HG02943 (cell line): ENCODE measurements around the gene OSBPL1A.

Experiments
- ATAC-seq: cut with Tn5 transposase; IDR thresholded peaks from one replicate; pipeline ENCODE4 v1.9.1; 2021; ENCODE audit warnings: mild to moderate bottlenecking, low read depth, moderate library complexity; ENCODE audit not compliant: unreplicated experiment

The OSBPL1A gene

DNA sequence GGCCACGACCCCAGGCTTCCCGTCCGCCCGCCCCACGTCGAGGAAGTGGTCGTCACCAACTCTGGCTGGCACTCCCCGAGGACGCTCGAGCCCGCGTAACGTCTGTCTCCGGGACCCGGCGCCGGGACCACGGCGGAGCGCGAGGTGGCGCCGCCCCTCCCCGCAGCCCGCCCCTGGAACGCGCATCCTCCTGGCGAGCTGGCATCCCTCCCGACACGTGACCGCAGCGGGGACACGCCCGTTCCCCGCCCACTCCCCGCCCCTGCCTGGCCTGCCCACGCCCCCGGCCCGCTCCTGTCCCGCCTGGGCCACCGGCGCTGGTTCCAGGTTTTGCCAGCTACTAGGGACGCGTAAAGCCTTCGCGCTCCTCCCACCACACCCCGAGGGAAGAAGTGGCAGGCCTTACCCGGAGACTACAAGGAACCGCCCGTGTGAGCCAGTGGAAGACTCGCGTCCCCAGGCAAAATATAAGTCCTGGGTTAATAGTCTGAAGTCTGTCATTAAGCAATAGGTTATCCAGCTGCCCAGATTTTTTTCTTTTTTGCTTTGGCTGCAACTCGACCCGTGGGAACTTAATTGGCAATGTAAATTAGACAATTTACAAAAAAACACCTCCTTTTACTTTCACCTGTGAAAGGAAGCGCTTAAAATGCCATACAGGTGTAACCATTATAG lies at the start of gene OSBPL1A:
OSBPL1A (minus strand) TSS at position 131 of the 675 bp plus-strand sequence. CDS start 20,291 bp downstream, outside the sequence.
- no peak for ATAC-seq

DNA sequence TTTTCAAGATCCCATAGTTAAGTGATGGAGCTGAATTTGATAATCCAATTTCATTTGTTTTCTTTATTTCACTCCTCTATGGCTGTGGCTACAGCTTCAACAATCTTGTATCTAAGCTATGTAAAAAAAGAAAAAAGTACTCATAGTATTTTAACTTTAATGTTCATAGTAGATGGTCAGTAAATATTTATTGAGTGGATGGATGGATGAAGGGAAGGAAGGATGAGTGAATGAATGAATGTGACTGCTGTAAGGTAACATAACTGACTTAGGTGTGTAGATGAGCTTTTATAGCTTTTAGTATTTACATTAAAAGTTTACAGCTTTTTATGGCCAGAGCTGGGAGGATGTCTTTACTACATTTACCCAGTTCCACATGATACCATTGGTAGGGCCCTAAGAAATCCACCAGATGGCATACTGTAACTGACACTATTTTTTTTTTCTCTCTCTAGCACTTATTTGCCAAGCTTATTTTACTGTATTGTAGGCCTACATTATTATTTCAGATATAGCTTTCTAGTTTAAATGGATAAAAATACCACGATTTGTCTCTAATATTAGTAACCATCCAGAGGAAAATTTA lies 49.4 kb upstream of the OSBPL1A start:
- no peak for ATAC-seq

- ATAC-seq, result peak; percentile 47
These were observed 48.8 kb upstream of the OSBPL1A start for GRCh38 chr18:24446453-24446852.

- ATAC-seq, result no peak
These were observed 46.2 kb upstream of the OSBPL1A start for GRCh38 chr18:24443870-24444269.

DNA sequence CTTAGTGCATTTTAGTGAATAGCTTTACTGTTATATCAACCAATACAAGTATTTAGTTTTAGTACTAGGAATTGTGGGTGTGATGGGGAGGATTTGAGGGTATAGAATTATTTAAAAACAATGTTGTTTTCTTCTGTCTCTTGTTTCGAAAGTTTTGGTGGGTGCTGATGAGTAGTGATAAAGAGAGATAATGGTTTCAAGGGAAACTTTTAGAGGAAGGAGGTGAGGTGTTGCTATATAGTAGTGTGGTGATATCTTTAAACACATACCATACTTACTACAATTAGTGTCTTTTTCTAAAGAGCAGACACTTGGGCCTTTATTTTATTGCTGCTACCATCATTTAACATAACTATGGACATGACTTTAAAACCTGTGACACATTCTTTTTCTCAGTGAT lies 39.3 kb upstream of the OSBPL1A start:
- ATAC-seq, result no peak

- ATAC-seq, result no peak
These were observed 35.0 kb upstream of the OSBPL1A start for GRCh38 chr18:24432618-24433017.

DNA sequence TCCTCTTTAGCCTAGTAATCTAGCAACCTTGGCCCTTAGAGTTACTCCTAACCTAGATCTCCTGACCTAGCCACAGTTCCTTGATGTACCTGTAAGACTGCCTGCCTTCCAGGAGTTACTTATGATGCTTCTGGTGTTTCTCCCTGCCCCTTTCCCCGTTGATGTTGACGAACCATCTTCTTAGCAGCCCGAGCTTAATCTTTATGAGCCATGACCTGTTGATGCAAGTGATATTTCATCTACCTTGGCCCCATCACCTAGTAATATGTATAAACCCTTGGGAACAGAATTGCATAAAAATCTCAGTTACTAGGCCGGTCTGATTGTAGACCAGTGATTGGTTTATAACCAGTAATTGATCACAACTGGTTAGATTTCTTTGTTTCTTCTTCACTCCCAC lies 31.6 kb upstream of the OSBPL1A start:
- ATAC-seq, result no peak

- ATAC-seq, result no peak
These were observed 31.1 kb upstream of the OSBPL1A start for GRCh38 chr18:24428709-24429108.

- no peak for ATAC-seq
These were observed 29.9 kb upstream of the OSBPL1A start for GRCh38 chr18:24427484-24427883.

GRCh38 chr18:24426398-24427294 lies 29.0 kb upstream of the OSBPL1A start, which contains the start of gene IMPACT:
IMPACT (plus strand) TSS chr18:24426670; CDS start chr18:24426757, 87 bp downstream.
- ATAC-seq, result peak; percentile 80

DNA sequence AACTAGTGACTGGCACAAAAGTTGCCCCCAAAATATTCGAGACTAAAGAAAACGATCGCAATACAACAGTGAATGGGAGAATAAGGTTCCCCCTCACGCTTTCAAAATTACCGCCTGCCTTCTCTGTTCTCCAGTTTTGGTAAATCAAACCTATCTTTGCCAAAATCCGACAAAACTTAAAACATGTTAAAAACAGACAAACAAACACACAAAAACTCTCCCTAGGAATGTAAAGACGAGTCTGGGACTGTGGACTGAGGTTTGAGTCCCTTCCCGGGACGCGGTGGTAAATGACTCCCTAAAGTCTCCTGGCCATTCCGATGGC lies 28.4 kb upstream of the OSBPL1A start:
- no peak for ATAC-seq

DNA sequence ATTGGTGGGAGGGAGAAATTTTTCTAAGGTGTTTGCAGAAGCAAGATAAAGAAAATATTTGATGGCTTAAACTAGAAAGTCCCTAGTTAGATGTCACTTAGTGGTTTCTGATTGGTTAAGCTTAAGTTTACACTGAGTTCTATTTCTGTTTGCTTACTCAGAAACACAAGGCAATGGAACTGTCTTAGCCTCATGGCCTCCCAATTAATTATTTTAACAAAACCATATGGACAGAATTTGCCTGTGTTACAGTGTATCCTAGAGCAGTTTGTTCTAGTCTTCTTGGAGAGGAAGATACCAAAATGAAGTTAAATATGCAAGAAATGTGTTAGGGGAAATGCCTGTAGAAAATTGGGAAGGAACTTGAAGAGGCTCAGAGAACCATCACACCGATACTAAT lies 24.2 kb upstream of the OSBPL1A start:
- no peak for ATAC-seq

GRCh38 chr18:24420551-24420950 lies 22.9 kb upstream of the OSBPL1A start:
- no peak for ATAC-seq

DNA sequence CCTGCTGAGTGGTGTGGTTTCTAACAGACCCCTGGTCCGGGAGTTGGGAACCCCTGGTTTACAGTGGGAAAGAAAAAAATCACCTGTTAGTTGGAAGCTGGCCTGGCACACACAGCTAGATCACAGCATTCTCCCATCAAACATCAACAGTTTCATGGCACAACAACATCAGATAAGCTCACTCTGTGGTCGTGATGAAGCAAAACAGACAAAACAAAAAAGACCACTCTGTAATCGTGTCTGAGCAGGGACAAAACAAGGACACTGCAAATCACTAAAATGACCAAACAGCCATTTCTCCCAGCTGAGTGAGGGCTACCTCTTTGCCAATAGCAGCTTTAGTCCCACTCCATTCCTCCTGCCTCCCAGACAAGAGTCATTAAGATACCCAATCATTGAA lies 19.9 kb upstream of the OSBPL1A start:
- no peak for ATAC-seq

- ATAC-seq, result no peak
These were observed 16.9 kb upstream of the OSBPL1A start for GRCh38 chr18:24414349-24415003.

DNA sequence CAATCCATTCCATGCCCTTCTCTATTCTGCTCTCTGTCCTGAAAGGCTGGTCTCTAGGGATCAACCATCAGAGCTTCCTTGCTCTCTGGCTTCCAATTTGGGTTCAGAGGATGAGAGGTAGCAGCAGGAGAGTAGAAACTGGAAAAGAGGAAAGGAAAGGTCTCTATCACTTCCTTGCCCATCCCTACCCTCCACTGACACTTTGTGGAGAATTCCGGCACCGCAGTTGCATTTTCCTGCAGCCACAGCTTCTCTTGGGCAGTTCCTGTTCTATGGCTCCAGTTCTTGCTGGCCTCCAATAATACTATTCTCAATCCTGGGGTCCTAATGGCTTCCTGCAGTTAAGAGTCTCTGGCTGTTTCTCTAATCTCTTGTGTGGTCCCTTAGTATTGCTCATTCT lies 15.5 kb upstream of the OSBPL1A start:
- ATAC-seq, result no peak

- ATAC-seq, result no peak
These were observed 10.9 kb upstream of the OSBPL1A start for GRCh38 chr18:24408496-24408895.

- ATAC-seq, result no peak
These were observed 7.0 kb upstream of the OSBPL1A start for GRCh38 chr18:24404591-24404990.

DNA sequence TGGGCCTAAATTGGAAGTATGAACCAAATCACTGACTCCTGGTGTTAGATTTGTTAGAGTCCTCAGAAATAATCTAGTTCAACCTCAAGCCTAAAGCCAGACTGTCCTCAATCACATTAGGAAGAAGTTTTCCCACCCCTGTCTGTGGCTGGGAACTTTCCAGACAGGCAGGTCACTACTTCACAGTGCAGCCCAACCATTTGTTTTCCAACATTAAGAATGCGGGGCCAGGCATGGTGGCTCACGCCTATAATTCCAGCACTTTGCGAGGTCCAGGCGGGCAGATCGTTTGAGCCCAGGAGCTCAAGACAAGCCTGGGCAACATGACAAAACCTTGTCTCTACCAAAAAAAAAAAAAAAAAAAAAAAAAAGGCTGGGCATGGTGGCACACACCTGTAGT lies 5.5 kb upstream of the OSBPL1A start:
- ATAC-seq, result no peak

- ATAC-seq, result no peak
These were observed 4.7 kb upstream of the OSBPL1A start for GRCh38 chr18:24402209-24402785.

GRCh38 chr18:24400587-24400986 lies 3.0 kb upstream of the OSBPL1A start:
- ATAC-seq, result no peak
